Measurements from ENCODE around the gene ZGPAT.

ZGPAT gene

GRCh38 chr20:63759377-63759901, 51.6 kb downstream of the ZGPAT start:
- CTCF ChIA-PET, result interaction anchor here (1.0 to 2.3 kb wide), 3 partner anchors 10 to 27 kb away, joined by 3 to 8 read pairs (median 4); no protein-coding TSS in a partner anchor
- POLR2A ChIA-PET, result no interaction called here
- DNase-seq (ENCODE audit: extremely low spot score), result no peak
- TF ChIP-seq, protein P1, sequence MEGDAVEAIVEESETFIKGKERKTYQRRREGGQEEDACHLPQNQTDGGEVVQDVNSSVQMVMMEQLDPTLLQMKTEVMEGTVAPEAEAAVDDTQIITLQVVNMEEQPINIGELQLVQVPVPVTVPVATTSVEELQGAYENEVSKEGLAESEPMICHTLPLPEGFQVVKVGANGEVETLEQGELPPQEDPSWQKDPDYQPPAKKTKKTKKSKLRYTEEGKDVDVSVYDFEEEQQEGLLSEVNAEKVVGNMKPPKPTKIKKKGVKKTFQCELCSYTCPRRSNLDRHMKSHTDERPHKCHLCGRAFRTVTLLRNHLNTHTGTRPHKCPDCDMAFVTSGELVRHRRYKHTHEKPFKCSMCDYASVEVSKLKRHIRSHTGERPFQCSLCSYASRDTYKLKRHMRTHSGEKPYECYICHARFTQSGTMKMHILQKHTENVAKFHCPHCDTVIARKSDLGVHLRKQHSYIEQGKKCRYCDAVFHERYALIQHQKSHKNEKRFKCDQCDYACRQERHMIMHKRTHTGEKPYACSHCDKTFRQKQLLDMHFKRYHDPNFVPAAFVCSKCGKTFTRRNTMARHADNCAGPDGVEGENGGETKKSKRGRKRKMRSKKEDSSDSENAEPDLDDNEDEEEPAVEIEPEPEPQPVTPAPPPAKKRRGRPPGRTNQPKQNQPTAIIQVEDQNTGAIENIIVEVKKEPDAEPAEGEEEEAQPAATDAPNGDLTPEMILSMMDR (IDR thresholded peaks at IDR 0.05; ENCODE audit: control extremely low read depth, extremely low read depth, low read depth, missing control alignments), result no peak

GRCh38 chr20:63765082-63765873, 57.4 kb downstream of the ZGPAT start:
- ChIA-PET POLR2A (no interaction called here), CTCF (interaction anchor here (0.7 to 1.6 kb wide), 2 partner anchors 10 to 21 kb away, joined by 3 to 5 read pairs; no protein-coding TSS in a partner anchor)
- DNase-seq (ENCODE audit: extremely low spot score), result no peak
- TF ChIP-seq, protein P1 (IDR thresholded peaks at IDR 0.05; ENCODE audit: control extremely low read depth, extremely low read depth, low read depth, missing control alignments), result no peak

GRCh38 chr20:63765902-63766301, 58.1 kb downstream of the ZGPAT start:
- ChIA-PET POLR2A (no interaction called here), CTCF (interaction anchor here (1.5 kb wide), 1 partner anchor 20 kb away, joined by 5 read pairs; no protein-coding TSS in a partner anchor)
- no peak for DNase-seq (ENCODE audit: extremely low spot score)
- TF ChIP-seq, protein P1 (IDR thresholded peaks at IDR 0.05; ENCODE audit: control extremely low read depth, extremely low read depth, low read depth, missing control alignments), result no peak

- DNase-seq (ENCODE audit: extremely low spot score), result no peak
- ChIA-PET POLR2A (no interaction called here), CTCF (interaction anchor here (1.2 to 1.5 kb wide), 2 partner anchors 10 to 19 kb away, joined by 5 read pairs; no protein-coding TSS in a partner anchor)
- TF ChIP-seq, protein P1 (IDR thresholded peaks at IDR 0.05; ENCODE audit: control extremely low read depth, extremely low read depth, low read depth, missing control alignments), result no peak
Observed at GRCh38 chr20:63766695-63767426, 59.0 kb downstream of the ZGPAT start.

DNA sequence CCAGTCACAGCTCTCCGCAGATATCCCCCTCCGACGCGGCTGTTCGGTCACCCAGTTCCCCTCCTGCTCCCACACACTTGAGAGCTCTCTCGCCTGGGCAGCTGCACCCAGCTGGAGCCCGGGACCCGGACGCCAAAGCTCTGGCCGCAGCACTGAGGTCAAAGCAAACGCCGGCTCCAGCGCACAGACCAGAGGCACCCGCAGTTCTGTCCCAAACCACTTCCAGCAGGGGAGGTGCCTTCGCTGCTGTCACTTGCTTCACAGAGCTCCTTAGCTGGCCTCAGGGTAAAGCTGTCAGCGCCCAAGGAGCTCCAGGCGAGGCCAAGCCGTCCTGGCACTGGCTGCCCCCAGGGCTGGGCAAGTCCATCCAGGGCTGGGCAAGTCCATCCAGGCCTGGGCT, 59.6 kb downstream of the ZGPAT start:
- ChIA-PET CTCF (interaction anchor here (1.2 to 1.7 kb wide), 3 partner anchors 9 to 20 kb away, joined by 3 to 5 read pairs (median 5); no protein-coding TSS in a partner anchor), POLR2A (no interaction called here)
- TF ChIP-seq, protein P1 (IDR thresholded peaks at IDR 0.05; ENCODE audit: control extremely low read depth, extremely low read depth, low read depth, missing control alignments), result no peak
- DNase-seq (ENCODE audit: extremely low spot score), result no peak

- ChIA-PET CTCF (interaction anchor here (1.2 to 1.7 kb wide), 3 partner anchors 9 to 20 kb away, joined by 3 to 5 read pairs (median 3); no protein-coding TSS in a partner anchor), POLR2A (no interaction called here)
- TF ChIP-seq, protein P1 (IDR thresholded peaks at IDR 0.05; ENCODE audit: control extremely low read depth, extremely low read depth, low read depth, missing control alignments), result no peak
- DNase-seq (ENCODE audit: extremely low spot score), result no peak
Observed at GRCh38 chr20:63767886-63768285, 60.0 kb downstream of the ZGPAT start.
